HUES48 (cell line): ENCODE measurements around the gene PLCH1.

Experiments used
- H3K27ac ChIP-seq: one replicate; pipeline ENCODE4 v1.7.0; 2013; ENCODE audit warnings: low read depth, low read length, inconsistent platforms
- H3K27me3 ChIP-seq: 2 replicates; pipeline ENCODE4 v1.6.1; 2013; ENCODE audit warnings: mild to moderate bottlenecking, low read length; ENCODE audit not compliant: control insufficient read depth, insufficient read depth
- H3K36me3 ChIP-seq: 2 replicates; pipeline ENCODE4 v1.6.1; 2013; ENCODE audit warnings: low read length; ENCODE audit not compliant: control insufficient read depth, insufficient read depth
- H3K4me1 ChIP-seq: 2 replicates; pipeline ENCODE4 v1.6.1; 2013; ENCODE audit warnings: mild to moderate bottlenecking, low read length; ENCODE audit not compliant: control insufficient read depth, insufficient read depth
- H3K4me3 ChIP-seq: 2 replicates; pipeline ENCODE4 v1.5.1; 2013; ENCODE audit warnings: mild to moderate bottlenecking, low read depth, low read length
- H3K9ac ChIP-seq: 2 replicates; pipeline ENCODE4 v1.6.1; 2013; ENCODE audit warnings: mild to moderate bottlenecking, low read depth, low read length, moderate library complexity
- H3K9me3 ChIP-seq: 2 replicates; pipeline ENCODE4 v1.6.1; 2013; ENCODE audit warnings: low read length; ENCODE audit not compliant: control insufficient read depth, insufficient read depth

The PLCH1 gene

DNA sequence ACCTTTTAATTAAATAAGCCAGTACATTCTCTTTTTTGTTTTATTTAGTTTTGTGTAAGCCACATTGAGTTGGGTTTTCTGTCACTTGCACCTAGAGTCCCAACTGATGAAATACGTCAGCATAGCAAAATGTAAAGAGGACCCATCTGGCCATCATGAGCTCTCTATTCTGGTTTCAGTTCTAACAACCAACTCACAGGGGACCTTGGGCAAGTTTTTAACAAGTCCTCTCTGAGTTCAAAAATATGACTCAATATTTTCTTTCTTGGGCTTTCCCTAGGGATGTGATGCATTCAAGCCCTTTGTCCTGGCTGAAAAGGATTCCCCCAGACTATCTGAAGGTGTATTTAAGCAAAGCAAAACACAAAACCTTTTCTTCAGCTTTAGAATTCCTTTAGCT is 32.9 kb downstream of the PLCH1 start:
- no peaks in the 10 kb centered on the region for H3K36me3 ChIP-seq
- H3K27ac ChIP-seq: no peak overlapping the region
- H3K9ac ChIP-seq: no peak overlapping the region
- no peaks in the 10 kb centered on the region for H3K9me3 ChIP-seq
- no peaks in the 10 kb centered on the region for H3K27me3 ChIP-seq
- H3K4me1 ChIP-seq: peaks cover 16% of the 10 kb centered on the region
- H3K4me3 ChIP-seq: no peak overlapping the region

- H3K36me3 ChIP-seq: peaks cover 14% of the 10 kb centered on the region
- peaks cover 24% of the 10 kb centered on the region for H3K4me1 ChIP-seq
- no peaks in the 10 kb centered on the region for H3K27me3 ChIP-seq
- H3K9me3 ChIP-seq: no peaks in the 10 kb centered on the region
- no peak overlapping the region for H3K9ac ChIP-seq
- H3K4me3 ChIP-seq: no peak overlapping the region
- H3K27ac ChIP-seq: no peak overlapping the region
Observed at GRCh38 chr3:155704771-155705559, 39.9 kb downstream of the PLCH1 start.

- H3K27me3 ChIP-seq: no peaks in the 10 kb centered on the region
- no peak overlapping the region for H3K27ac ChIP-seq
- no peaks in the 10 kb centered on the region for H3K9me3 ChIP-seq
- no peak overlapping the region for H3K4me3 ChIP-seq
- no peak overlapping the region for H3K9ac ChIP-seq
- peaks cover 24% of the 10 kb centered on the region for H3K4me1 ChIP-seq
- peaks cover 14% of the 10 kb centered on the region for H3K36me3 ChIP-seq
Observed at GRCh38 chr3:155704061-155704460, 40.8 kb downstream of the PLCH1 start.

GRCh38 chr3:155702745-155703591 is 41.9 kb downstream of the PLCH1 start:
- Histone ChIP-seq H3K9ac (no peak overlapping the region), H3K4me1 (peaks cover 24% of the 10 kb centered on the region), H3K27me3 (no peaks in the 10 kb centered on the region), H3K9me3 (no peaks in the 10 kb centered on the region), H3K36me3 (peaks cover 14% of the 10 kb centered on the region), H3K4me3 (no peak overlapping the region), H3K27ac (no peak overlapping the region)

DNA sequence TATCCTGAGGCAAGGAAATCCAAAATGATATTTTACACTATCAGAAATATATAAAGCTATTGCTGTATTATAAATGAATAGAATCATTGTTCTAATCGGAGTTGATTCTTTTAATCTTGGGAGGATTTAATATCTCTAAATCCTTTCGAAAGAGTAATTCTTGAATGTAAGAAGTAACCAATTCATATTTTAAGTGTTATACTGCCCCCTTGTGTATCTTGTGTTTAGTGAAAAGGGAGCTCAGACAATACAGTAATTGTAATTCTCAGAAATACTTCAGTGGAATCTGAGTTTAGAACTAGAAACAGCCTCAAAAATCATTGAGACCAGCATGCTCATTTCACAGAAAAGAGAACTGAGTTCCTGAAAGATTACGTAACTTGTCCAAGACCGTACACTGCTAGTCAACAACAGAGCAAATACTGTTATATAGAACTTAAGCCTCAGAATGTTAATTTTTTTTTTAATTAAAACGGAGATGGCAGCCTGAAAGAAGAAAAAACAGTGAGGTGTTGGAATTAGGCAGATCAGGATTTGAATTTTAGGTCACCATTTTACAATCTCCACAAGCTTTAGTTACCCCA is 42.9 kb downstream of the PLCH1 start:
- Histone ChIP-seq H3K4me3 (no peak overlapping the region), H3K4me1 (peaks cover 24% of the 10 kb centered on the region), H3K9me3 (no peaks in the 10 kb centered on the region), H3K36me3 (peaks cover 14% of the 10 kb centered on the region), H3K27me3 (no peaks in the 10 kb centered on the region), H3K9ac (no peak overlapping the region), H3K27ac (no peak overlapping the region)

DNA sequence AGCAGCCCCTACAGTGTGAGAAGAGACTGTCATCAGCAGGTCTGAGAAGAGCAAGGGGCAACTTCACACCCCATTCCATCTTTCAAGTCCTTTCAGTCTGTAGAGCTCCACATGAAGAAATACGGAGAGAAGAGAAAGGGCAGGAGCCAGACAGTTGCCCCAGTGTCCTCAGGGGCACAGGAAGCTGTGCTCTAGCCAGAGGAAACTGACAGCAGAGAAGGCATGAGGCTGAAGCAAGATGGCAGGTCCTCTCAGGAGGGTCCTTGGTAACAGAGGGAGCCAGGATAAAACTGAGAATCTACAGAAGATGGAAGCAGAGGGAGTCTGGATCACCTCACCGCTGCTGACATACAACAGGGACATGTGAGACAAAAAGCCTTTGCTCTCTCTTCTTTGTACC is 47.3 kb downstream of the PLCH1 start:
- no peaks in the 10 kb centered on the region for H3K27me3 ChIP-seq

GRCh38 chr3:155690921-155691320 is 54.0 kb downstream of the PLCH1 start:
- H3K27me3 ChIP-seq: no peaks in the 10 kb centered on the region
- H3K27ac ChIP-seq: no peak overlapping the region
- H3K4me1 ChIP-seq: peaks cover 5% of the 10 kb centered on the region; the same call in 1 of the 2 replicates
- H3K9ac ChIP-seq: no peak overlapping the region
- H3K36me3 ChIP-seq: 0 out of 2 replicates have a peak, but pooled peaks cover 3% of the 10 kb centered on the region
- no peaks in the 10 kb centered on the region for H3K9me3 ChIP-seq
- H3K4me3 ChIP-seq: no peak overlapping the region

More for the DNA sequence above, 47.3 kb downstream of the PLCH1 start:
- Histone ChIP-seq H3K4me3 (no peak overlapping the region), H3K27ac (no peak overlapping the region), H3K36me3 (0 out of 2 replicates have a peak, but pooled peaks cover 3% of the 10 kb centered on the region), H3K4me1 (peaks cover 19% of the 10 kb centered on the region), H3K9me3 (no peaks in the 10 kb centered on the region), H3K9ac (no peak overlapping the region)

DNA sequence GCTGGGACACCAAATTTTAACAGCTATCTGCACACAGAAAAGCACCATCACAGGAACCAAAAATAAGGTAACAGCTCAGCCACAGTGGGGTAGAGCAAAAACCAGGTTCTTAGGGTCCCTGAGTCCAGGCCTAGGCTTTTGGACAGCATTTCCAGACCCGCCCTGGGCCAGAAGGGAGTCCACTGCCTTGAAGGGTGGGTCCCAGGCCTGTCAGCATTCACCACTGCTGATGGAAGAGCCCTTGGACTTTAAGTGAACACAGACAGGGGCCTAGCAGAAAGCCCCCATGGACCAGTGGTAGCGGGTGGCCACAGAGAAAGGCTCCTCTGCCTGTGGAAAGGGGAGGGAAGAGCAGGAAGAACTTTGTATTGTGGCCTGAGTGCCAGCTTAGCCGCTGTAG is 56.4 kb downstream of the PLCH1 start:
- Histone ChIP-seq H3K27ac (no peak overlapping the region), H3K9me3 (no peaks in the 10 kb centered on the region), H3K27me3 (no peaks in the 10 kb centered on the region), H3K36me3 (0 out of 2 replicates have a peak, but pooled peaks cover under 1% of the 10 kb centered on the region), H3K9ac (no peak overlapping the region), H3K4me1 (peaks cover 5% of the 10 kb centered on the region; the same call in 1 of the 2 replicates), H3K4me3 (no peak overlapping the region)

DNA sequence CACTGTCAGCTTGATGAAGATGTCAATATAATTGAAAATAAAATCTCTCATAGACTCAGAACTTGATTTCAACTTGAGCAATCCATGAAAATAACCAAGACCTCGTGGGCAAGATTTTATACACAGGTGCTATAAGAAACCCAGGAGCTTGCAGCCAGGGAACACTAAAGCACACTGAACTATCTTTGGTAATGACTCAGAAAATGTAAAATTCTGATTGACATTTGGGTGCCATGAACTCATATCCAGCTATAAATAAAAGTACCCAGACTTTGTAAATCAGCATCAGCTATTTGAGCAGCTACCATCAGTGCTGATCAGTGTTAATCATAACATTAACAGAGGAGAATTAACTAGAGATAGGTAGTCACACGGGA is 61.5 kb downstream of the PLCH1 start:
- Histone ChIP-seq H3K9ac (no peak overlapping the region), H3K4me1 (peaks cover 7% of the 10 kb centered on the region), H3K36me3 (no peaks in the 10 kb centered on the region), H3K9me3 (no peaks in the 10 kb centered on the region), H3K27ac (no peak overlapping the region), H3K27me3 (no peaks in the 10 kb centered on the region), H3K4me3 (no peak overlapping the region)

DNA sequence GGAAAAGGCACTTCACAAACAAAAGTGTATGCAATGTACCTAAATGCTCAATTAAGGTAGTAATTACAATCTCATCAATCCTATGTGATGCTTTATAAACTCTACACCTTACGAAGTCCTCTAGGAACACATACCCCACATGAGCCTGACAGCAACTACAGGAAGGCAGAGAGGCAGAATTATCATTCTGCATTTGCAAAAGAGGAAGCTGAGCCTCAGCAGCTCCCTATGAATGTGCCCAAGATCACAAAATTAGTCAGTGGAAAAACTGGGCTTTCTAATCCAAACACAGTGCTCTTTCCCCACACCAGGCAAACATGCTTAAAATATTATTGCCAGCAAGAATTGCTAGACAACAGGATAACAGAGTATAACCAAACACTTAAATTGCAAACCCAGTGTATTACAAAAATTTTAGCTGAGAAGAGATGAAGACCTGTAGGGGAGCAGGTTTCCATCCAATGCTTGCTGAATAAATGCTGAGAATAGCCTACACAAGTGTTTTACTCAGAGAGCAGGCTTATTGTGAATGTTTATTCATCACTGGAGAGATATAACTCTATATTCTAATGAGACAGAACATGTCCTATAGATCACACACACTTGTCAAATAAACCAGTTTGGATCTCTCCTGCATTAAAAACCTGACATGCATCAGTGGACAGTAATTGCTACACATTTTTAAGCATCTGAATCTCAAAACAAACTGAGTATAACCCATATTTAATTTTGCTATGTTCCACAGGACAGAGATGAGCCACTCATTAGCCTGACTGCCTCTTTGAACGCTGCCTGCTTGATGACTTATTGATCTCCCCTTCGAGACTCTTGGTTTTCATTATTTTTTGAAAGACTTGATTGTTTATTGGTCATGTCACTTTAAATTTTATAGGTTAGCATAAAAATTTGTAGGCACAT is 62.2 kb downstream of the PLCH1 start:
- Histone ChIP-seq H3K9me3 (no peaks in the 10 kb centered on the region), H3K4me1 (peaks cover 7% of the 10 kb centered on the region), H3K27me3 (no peaks in the 10 kb centered on the region), H3K9ac (no peak overlapping the region), H3K36me3 (no peaks in the 10 kb centered on the region), H3K27ac (no peak overlapping the region), H3K4me3 (no peak overlapping the region)
